ENCODE data around the gene MED19.
A peak's percentile ranks its signal among the peaks of the same experiment; 100 is the strongest.

- peak; percentile 44; the same call in 1 of the 2 replicates for TF ChIP-seq POLR2AphosphoS5 (IDR thresholded peaks at IDR 0.05; ENCODE audit: low read depth, low read length)
- TF ChIP-seq POLR2A (IDR thresholded peaks at IDR 0.05; ENCODE audit: low read depth, low read length) = peak; percentile 76
These were observed 32.3 kb upstream of the MED19 start for GRCh38 chr11:57744357-57744756.
